ENCODE results near the gene IL20.

IL20 gene

DNA sequence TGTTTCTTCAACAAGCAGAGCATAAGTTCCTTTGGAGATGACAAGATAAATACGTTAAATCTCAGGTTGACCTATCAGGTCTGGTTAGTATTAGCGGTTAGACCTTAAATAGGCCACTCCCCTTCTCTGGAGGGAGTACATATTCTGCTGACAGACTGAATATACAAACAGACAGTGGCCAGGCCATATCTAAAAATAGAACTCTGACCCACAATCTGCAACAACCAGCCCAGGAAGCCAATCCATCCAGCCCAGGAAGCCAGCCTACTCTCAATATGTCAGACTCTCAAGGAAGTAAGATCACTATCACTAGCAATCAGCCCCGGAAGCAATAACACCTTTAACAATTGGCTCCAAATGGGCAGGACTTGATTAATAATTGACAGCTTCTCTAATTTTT lies 6.7 kb downstream of the IL20 start:
- ATAC-seq (replicated peaks) (no peak), DNase-seq (no peak)
- H3K27ac Mint-ChIP-seq = no peak overlapping the region
- no peaks in the 10 kb centered on the region for H3K4me1 Mint-ChIP-seq (ENCODE audit: low read depth in 2 of 2)
- H3K4me3 Mint-ChIP-seq = no peak overlapping the region
- H3K9me3 Mint-ChIP-seq = peaks cover 0 to 2% of the 10 kb centered on the region in 2 donors
- peaks cover 10 to 19% of the 10 kb centered on the region in 2 donors for H3K27me3 Mint-ChIP-seq
- H3K36me3 Mint-ChIP-seq (ENCODE audit: insufficient read depth) = no peaks in the 10 kb centered on the region

DNA sequence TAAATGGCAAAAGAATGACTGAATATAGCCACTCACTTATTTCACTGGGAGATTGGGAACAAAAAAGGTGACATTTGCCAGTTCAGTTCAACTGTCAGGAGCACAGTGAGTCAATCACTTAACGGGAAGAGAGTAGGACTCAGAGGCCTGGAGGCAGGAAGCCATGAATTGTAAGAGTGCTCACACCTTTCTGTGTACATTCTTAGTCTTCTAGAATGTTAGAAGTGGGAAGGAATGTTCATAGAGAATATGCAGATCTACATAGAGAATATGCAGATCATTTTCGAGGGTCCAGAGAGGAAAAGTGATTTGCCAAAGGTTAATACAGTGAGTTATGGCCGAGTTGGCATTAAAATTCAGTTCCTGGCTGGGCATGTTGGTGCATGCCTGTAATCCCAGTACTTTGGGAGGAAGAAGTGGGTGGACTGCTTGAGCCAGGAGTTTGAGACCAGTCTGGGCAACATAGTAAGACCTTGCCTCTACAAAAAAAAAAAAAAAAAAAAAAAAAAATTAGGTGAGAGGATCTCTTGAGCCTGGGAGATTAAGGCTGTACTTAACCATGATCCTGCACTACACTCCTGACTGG lies 8.3 kb downstream of the IL20 start:
- DNase-seq = no peak
- no peak overlapping the region for H3K27ac Mint-ChIP-seq
- ATAC-seq (replicated peaks) = no peak
- no peak overlapping the region for H3K4me3 Mint-ChIP-seq
- H3K27me3 Mint-ChIP-seq = peaks cover 0 to 19% of the 10 kb centered on the region in 2 donors
- H3K36me3 Mint-ChIP-seq (ENCODE audit: insufficient read depth) = no peaks in the 10 kb centered on the region
- H3K4me1 Mint-ChIP-seq (ENCODE audit: low read depth in 2 of 2) = no peaks in the 10 kb centered on the region
- H3K9me3 Mint-ChIP-seq = peaks cover 0 to 7% of the 10 kb centered on the region in 2 donors

DNA sequence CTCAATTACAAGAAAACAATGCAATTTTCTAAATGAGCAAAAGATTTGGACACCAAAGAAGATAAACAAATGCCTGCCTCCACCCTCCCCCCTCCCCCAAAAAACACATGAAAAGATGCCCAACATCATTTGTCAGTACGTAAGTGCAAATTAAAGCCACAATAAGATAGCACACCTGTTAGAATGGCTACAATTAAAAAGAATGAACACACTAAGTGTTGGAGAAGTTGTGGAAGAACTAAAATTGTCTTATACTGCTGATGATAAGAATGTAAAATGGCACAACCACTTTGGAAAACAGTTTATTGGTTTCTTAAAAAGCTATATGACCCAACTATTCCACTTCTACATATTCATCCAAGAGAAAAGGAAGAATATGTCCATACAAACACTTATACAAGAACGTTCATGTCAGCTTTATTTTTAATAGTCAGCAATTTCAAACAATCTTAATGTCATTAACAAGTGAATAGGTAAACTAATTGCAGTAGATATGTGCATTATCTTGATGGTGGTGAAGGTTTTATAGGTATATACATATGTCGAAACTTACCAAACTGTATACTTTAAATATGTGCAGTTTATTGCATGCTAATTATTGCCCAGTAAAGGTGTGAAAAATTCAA lies 10.4 kb downstream of the IL20 start:
- no peak overlapping the region for H3K27ac Mint-ChIP-seq
- H3K36me3 Mint-ChIP-seq (ENCODE audit: insufficient read depth) = no peaks in the 10 kb centered on the region
- ATAC-seq (replicated peaks) (no peak), DNase-seq (no peak)
- H3K27me3 Mint-ChIP-seq = peaks cover 0 to 2% of the 10 kb centered on the region in 2 donors
- peaks cover 0 to 7% of the 10 kb centered on the region in 2 donors for H3K9me3 Mint-ChIP-seq
- no peaks in the 10 kb centered on the region for H3K4me1 Mint-ChIP-seq (ENCODE audit: low read depth in 2 of 2)
- no peak overlapping the region for H3K4me3 Mint-ChIP-seq

DNA sequence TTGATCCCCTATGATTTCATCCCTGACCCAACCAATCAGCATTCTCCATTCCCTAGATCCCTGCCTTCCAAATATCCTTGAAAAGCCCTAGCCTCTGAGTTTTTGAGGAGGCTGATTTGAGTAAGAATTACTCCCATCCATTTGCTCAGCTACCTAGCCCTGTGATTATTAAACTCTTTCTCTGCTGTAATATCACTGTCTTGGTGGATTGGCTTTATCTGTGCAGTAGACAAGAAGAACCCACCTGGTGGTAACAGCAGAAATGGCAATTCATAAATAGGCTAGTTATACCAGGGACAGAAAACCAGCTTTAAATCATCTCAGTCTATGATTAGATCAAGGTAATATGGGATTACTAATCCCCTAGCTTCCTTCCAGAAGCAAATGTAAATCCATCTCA lies 13.0 kb downstream of the IL20 start:
- no peaks in the 10 kb centered on the region for H3K36me3 Mint-ChIP-seq (ENCODE audit: insufficient read depth)
- no peak for DNase-seq
- H3K27me3 Mint-ChIP-seq = peaks cover 0 to 7% of the 10 kb centered on the region in 2 donors
- ATAC-seq (replicated peaks) = no peak
- no peak overlapping the region for H3K27ac Mint-ChIP-seq
- peaks cover 0 to 4% of the 10 kb centered on the region in 2 donors for H3K9me3 Mint-ChIP-seq
- H3K4me1 Mint-ChIP-seq (ENCODE audit: low read depth in 2 of 2) = no peaks in the 10 kb centered on the region
- no peak overlapping the region for H3K4me3 Mint-ChIP-seq

DNA sequence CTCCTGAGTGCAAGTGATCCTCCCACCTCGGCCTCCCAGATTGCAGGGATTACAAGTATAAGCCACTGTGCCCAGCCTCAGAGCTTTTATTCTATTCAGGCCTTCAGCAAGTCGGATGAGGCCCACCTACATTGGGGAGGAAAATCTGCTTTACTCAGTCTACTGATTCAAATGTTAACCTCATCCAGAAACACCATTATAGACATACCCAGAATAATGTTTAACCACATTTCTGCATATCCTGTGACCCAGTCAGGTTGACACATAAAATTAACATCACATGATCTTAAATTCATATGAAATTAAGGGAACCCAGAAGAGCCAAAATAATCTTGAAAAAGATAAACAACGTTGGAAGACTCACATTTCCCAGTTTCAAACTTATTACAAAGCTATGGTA lies 14.9 kb downstream of the IL20 start:
- H3K27me3 Mint-ChIP-seq = peaks cover 0 to 17% of the 10 kb centered on the region in 2 donors
- H3K9me3 Mint-ChIP-seq = peaks cover 0 to 4% of the 10 kb centered on the region in 2 donors
- no peak overlapping the region for H3K4me3 Mint-ChIP-seq
- no peak overlapping the region for H3K27ac Mint-ChIP-seq
- peaks cover 0 to 4% of the 10 kb centered on the region in 2 donors for H3K4me1 Mint-ChIP-seq (ENCODE audit: low read depth in 2 of 2)
- DNase-seq (no peak), ATAC-seq (replicated peaks) (no peak)
- H3K36me3 Mint-ChIP-seq (ENCODE audit: insufficient read depth) = no peaks in the 10 kb centered on the region

DNA sequence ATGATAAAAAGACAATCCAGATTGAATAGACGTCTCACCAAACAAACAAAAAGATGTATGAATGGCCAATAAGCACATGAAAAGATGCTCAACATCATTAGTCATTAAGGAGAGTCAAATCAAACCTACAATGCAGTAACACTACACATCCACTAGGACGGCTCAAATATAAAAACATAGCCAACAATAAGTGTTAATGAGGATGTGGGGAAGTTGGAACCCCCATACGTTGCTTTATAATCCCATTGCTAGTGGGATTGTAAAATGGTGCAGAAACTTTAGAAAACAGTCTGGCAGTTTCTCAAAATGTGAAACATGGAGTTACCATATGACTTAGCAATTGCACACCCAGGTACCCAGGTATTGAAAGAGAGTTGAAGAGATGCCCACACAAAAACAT lies 17.1 kb downstream of the IL20 start:
- Mint-ChIP-seq H3K36me3 (ENCODE audit: insufficient read depth) (no peaks in the 10 kb centered on the region), H3K27ac (no peak overlapping the region), H3K4me3 (no peak overlapping the region), H3K9me3 (peaks cover 0 to 4% of the 10 kb centered on the region in 2 donors), H3K27me3 (peaks cover 0 to 25% of the 10 kb centered on the region in 2 donors), H3K4me1 (ENCODE audit: low read depth in 2 of 2) (peaks cover 0 to 4% of the 10 kb centered on the region in 2 donors)
- DNase-seq (no peak), ATAC-seq (replicated peaks) (no peak)

DNA sequence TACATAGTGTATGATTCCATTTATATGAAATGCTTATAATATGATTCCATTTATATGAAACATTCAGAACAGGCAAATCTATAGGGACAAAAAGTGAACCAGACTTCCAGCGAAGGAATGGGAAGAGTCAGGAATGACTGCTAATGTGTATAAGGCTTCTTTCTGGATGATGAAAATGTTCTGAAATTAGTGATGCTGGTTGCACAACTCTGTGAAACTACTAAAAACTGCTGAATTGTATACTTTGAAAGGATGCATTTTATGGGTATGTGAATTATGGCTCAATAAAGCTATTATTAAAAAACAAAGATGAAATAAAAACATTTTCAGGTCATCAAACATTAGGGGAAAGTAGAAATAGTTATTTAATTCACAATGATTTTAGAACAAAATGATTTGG lies 17.7 kb downstream of the IL20 start:
- no peak for ATAC-seq (replicated peaks)

DNA sequence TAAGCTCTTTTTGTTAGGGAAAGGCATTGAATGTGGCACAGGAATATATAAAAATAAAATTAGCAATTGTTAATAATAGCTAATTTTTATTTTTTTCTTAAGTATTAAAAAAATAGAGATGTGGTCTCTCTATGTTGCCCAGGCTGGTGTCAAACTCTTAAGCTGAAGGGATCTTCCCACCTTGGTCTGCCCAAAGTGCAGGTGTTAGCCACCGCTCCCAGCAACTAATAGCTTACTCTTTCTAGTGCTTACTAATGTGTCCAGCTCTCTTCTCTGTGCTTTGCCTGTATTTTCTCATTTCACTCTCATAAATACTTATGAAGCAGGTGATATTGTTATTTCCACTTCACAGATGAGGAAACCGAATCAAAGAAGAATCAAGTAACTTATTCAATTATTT lies 18.5 kb downstream of the IL20 start:
- no peak overlapping the region for H3K4me3 Mint-ChIP-seq

More for the DNA sequence above, 17.7 kb downstream of the IL20 start:
- Mint-ChIP-seq H3K4me1 (ENCODE audit: low read depth in 2 of 2) (peaks cover 0 to 4% of the 10 kb centered on the region in 2 donors), H3K4me3 (no peak overlapping the region), H3K36me3 (ENCODE audit: insufficient read depth) (no peaks in the 10 kb centered on the region), H3K27ac (no peak overlapping the region), H3K9me3 (peaks cover 0 to 4% of the 10 kb centered on the region in 2 donors), H3K27me3 (peaks cover 0 to 25% of the 10 kb centered on the region in 2 donors)
- no peak for DNase-seq

DNA sequence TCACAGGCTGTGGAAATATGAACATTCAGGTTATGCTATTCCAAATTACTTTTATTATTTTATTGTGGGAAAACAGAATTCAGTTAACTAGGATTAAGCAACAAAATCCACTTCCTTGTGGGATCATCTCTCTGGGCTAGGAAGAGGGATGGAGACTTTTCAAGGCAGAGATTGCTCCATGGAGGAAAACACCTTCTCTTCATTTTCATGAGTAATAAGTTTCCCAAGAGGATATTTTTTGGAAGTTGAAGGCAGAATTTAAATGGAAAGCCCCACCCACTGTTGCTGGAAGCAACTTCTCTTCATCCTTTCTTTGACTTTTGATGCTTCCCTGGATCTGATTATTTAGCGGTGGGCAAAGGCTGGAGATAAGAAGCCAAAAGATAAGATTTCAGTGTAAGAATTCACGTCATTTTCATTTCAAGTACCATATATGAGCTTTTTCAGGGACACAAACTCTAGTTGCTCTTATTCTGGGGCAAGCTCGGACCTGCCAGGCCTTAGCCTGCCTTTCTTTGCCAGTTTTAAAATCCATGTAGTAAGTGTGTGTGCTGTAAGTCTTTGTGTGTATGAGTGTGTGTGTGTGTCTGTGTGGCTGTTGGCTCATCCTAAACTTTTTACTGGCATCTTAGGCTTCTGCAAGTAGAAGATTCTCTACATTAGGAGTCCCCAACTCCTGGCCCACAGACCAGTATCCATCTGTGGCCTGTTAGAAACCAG lies 20.1 kb downstream of the IL20 start:
- no peak overlapping the region for H3K27ac Mint-ChIP-seq
- no peaks in the 10 kb centered on the region for H3K36me3 Mint-ChIP-seq (ENCODE audit: insufficient read depth)
- peaks cover 0 to 4% of the 10 kb centered on the region in 2 donors for H3K4me1 Mint-ChIP-seq (ENCODE audit: low read depth in 2 of 2)
- DNase-seq (no peak), ATAC-seq (replicated peaks) (no peak)
- H3K4me3 Mint-ChIP-seq = no peak overlapping the region
- H3K27me3 Mint-ChIP-seq = peaks cover 0 to 31% of the 10 kb centered on the region in 2 donors
- no peaks in the 10 kb centered on the region for H3K9me3 Mint-ChIP-seq

More for the DNA sequence above, 18.5 kb downstream of the IL20 start:
- H3K27me3 Mint-ChIP-seq = peaks cover 0 to 25% of the 10 kb centered on the region in 2 donors
- no peak for DNase-seq
- no peaks in the 10 kb centered on the region for H3K9me3 Mint-ChIP-seq
- H3K27ac Mint-ChIP-seq = no peak overlapping the region
- H3K36me3 Mint-ChIP-seq (ENCODE audit: insufficient read depth) = no peaks in the 10 kb centered on the region
- ATAC-seq (replicated peaks) = peak; percentile 71
- peaks cover 0 to 4% of the 10 kb centered on the region in 2 donors for H3K4me1 Mint-ChIP-seq (ENCODE audit: low read depth in 2 of 2)

DNA sequence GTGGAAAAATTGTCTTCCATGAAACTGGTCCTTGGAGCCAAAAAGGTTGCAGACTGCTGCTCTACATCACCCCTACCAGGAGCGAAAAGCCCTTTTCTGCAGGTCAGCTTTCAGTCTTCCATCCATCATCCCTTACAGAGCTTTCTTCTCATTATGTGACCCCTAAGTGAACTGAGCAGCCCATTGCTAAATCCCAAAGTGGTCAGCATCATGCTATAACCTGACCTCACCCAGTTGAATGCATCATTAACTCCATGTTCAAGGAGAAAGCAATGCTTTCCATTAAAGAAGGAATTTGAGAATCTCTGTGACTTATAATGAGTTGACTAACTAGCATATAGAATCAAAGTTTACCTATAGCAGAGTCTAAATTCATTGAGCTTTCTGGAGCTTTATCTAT lies 21.4 kb downstream of the IL20 start:
- H3K27ac Mint-ChIP-seq = no peak overlapping the region
- H3K4me3 Mint-ChIP-seq = no peak overlapping the region
- peaks cover 9 to 44% of the 10 kb centered on the region in 2 donors for H3K27me3 Mint-ChIP-seq
- H3K36me3 Mint-ChIP-seq (ENCODE audit: insufficient read depth) = no peaks in the 10 kb centered on the region
- H3K9me3 Mint-ChIP-seq = no peaks in the 10 kb centered on the region
- H3K4me1 Mint-ChIP-seq (ENCODE audit: low read depth in 2 of 2) = peaks cover 3 to 4% of the 10 kb centered on the region in 2 donors
- no peak for DNase-seq
- no peak for ATAC-seq (replicated peaks)

DNA sequence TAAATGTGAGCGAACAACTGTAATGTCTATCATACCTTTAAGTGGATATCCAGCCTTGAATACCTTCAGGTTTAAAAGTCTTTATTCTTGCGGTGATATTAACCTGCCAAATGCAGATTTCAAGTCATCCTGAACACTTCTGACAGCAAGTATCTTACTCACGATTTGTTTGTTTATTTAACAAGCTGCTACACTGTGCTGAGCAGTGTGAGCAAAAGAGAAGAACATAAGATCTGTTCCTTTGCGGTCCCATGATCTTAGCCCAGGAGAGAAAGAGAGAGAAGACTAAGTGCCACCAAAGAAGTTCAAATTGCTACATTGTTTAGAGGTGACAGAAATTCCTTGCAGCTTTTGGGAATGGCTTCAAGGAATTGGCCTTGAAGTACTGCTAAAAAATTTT lies 22.3 kb downstream of the IL20 start:
- Mint-ChIP-seq H3K27me3 (peaks cover 10 to 42% of the 10 kb centered on the region in 2 donors), H3K4me3 (no peak overlapping the region), H3K36me3 (ENCODE audit: insufficient read depth) (no peaks in the 10 kb centered on the region), H3K27ac (no peak overlapping the region), H3K4me1 (ENCODE audit: low read depth in 2 of 2) (peaks cover 3 to 4% of the 10 kb centered on the region in 2 donors), H3K9me3 (no peaks in the 10 kb centered on the region)
- no peak for ATAC-seq (replicated peaks)
- no peak for DNase-seq

DNA sequence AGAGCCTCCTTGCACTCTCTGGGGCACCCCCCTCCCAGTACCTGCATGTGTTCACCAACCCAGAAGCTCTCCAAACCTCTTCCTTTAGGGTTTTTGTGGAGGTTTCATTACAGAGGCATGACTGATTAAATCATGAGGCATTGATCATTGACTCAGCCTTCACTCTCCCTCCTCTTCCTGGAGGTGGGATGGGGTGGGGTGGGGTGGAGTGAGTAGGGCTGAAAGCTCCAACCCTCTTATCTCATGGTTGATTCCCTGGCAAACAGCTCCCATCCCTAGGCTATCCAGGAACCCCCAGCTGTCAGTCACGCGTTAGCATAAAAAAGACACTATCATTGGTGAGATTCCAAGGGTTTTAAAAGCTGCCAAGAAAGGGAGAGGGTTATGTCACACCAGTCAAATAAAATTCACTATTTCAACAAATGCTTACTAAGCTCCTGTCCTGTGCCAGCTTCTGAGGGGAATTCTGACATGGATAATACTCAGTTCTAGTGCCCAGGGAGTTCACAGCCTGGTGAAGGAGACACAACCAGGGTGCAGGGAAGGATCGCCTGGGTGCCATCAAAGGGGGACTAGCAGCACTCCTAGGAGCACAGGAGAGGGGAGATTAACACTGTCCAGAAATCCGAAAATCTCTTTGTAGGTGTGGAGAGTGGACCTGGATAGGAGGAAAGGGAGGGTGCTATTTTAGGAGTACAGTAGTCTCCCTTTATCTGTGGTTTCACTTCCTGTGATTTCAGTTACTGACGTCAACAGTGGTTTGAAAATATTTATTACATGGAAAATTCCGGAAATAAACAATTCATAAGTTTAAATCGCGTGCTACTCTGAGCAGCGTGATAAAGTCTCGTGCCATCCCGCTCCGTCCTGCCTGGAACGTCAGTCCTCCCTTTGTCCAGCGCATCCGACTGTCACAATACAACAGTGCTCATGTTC lies 25.0 kb downstream of the IL20 start:
- no peaks in the 10 kb centered on the region for H3K9me3 Mint-ChIP-seq
- peaks cover 0 to 3% of the 10 kb centered on the region in 2 donors for H3K4me1 Mint-ChIP-seq (ENCODE audit: low read depth in 2 of 2)
- no peak for DNase-seq
- ATAC-seq (replicated peaks) = no peak
- H3K27me3 Mint-ChIP-seq = peaks cover 18 to 53% of the 10 kb centered on the region in 2 donors
- H3K36me3 Mint-ChIP-seq (ENCODE audit: insufficient read depth) = no peaks in the 10 kb centered on the region
- H3K27ac Mint-ChIP-seq = peak overlapping the region in 1 of 2 donors; percentile 12
- H3K4me3 Mint-ChIP-seq = no peak overlapping the region

DNA sequence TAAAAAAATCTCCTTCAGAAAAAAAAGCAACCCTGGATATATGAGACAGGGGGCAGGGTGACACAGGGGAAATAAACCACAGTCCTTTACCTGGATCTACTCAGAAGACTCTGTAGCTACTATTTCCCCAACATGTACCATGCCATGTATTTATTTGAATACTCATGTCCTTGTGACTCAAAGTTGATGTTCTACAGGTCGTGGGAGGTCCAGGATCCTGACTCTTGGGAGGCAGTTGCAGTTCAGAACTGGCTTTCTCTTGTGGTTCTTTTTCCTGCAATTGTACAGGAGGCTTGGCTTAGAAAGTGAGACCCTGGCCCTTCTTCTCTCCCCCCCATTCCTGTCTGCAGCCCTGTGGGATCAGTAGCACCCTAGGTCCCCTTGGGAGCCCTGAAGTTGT lies 26.0 kb downstream of the IL20 start:
- no peak for ATAC-seq (replicated peaks)
- no peak for DNase-seq
- Mint-ChIP-seq H3K27ac (no peak overlapping the region), H3K36me3 (ENCODE audit: insufficient read depth) (no peaks in the 10 kb centered on the region), H3K4me1 (ENCODE audit: low read depth in 2 of 2) (peaks cover 0 to 3% of the 10 kb centered on the region in 2 donors), H3K27me3 (peaks cover 23 to 55% of the 10 kb centered on the region in 2 donors), H3K4me3 (no peak overlapping the region), H3K9me3 (no peaks in the 10 kb centered on the region)

Measured in effector memory CD8-positive, alpha-beta T cell (primary cell).